K562 (cell line): Measurements from ENCODE around the gene PIAS3. TPM values are rescaled to one million over a fixed set of nuclear protein-coding genes. Genes with fewer than 3 reads are reported as not detected.

Source experiments
- BRCA1 ChIP-seq, 2 experiments: fragments of 450-650 bp in 1 of 2; sonication (generic) in 1 of 2; formaldehyde crosslinking in 1 of 2; IDR thresholded peaks; 2 replicates each; pipeline versions ENCODE4 v1.5.0 to v1.6.1; 2017 to 2020; ENCODE audit warnings: mild to moderate bottlenecking in 1 of 2, missing genetic modification reagents in 1 of 2
- CBFA2T2 ChIP-seq: fragments of 450-650 bp; conservative IDR thresholded peaks from 2 replicates; pipeline ENCODE4 v1.6.1; 2017; ENCODE audit warnings: mild to moderate bottlenecking
- ELK1 ChIP-seq: sonication (generic); formaldehyde crosslinking; IDR thresholded peaks from 2 replicates; pipeline ENCODE4 v1.8.1; 2022; ENCODE audit warnings: missing genetic modification reagents
- IFI16 ChIP-seq: fragments of 250-450 bp; sonication (Bioruptor Pico); IDR thresholded peaks from 2 replicates; pipeline ENCODE4 v2.1.2; 2022; ENCODE audit warnings: mild to moderate bottlenecking, inconsistent platforms
- KDM4B ChIP-seq, 2 experiments: fragments of 450-650 bp in 1 of 2; sonication (generic) in 1 of 2; IDR thresholded peaks; 2 replicates each; pipeline ENCODE4 v1.6.1; 2016 to 2017; ENCODE audit warnings: borderline replicate concordance in 2 of 2, antibody characterized with exemption in 1 of 2, low read depth in 1 of 2, mild to moderate bottlenecking in 1 of 2
- LEF1 ChIP-seq: fragments of 450-650 bp; IDR thresholded peaks from 2 replicates; pipeline ENCODE4 v1.6.1; 2016; ENCODE audit warnings: mild to moderate bottlenecking
- NR1H2 ChIP-seq: sonication (generic); formaldehyde crosslinking; IDR thresholded peaks from 2 replicates; pipeline ENCODE4 v1.4.0; 2020; ENCODE audit warnings: mild to moderate bottlenecking, missing genetic modification reagents
- RB1 ChIP-seq: fragments of 450-650 bp; IDR thresholded peaks from 2 replicates; pipeline ENCODE4 v1.6.1; 2017; ENCODE audit warnings: low read depth, mild to moderate bottlenecking
- TAF15 ChIP-seq: fragments of 200-400 bp; formaldehyde crosslinking; IDR thresholded peaks from 2 replicates; pipeline ENCODE4 v1.6.1; 2017; ENCODE audit warnings: mild to moderate bottlenecking, low read depth, low read length, moderate library complexity
- TBP ChIP-seq: optimal IDR thresholded peaks from 2 replicates; pipeline ENCODE3; 2011; ENCODE audit warnings: low read depth, low read length, improper control_type of control experiment
- ZBTB11 ChIP-seq, 3 experiments: fragments of 200-800 bp in 1 of 3; fragments of 250-450 bp in 1 of 3; fragments of 450-650 bp in 1 of 3; sonication (Bioruptor Pico) in 1 of 3; sonication (Bioruptor generic) in 1 of 3; formaldehyde crosslinking in 1 of 3; IDR thresholded peaks; 2 replicates each; pipeline versions ENCODE4 v1.6.1 to v1.8.0; 2016 to 2022; ENCODE audit warnings: mild to moderate bottlenecking in 2 of 3, missing genetic modification characterization in 2 of 3, missing compliant biosample characterization in 1 of 3, moderate library complexity in 1 of 3
- ZBTB33 ChIP-seq: sonication (generic); formaldehyde crosslinking; IDR thresholded peaks from 2 replicates; pipeline ENCODE4 v1.8.1; 2023; ENCODE audit warnings: mild to moderate bottlenecking, missing genetic modification reagents
- ZFP1 ChIP-seq: fragments of 450-650 bp; formaldehyde crosslinking; IDR thresholded peaks from 2 replicates; pipeline ENCODE4 v1.4.0; 2020; ENCODE audit warnings: mild to moderate bottlenecking, mixed read lengths
- ZNF143 ChIP-seq: sonication (generic); formaldehyde crosslinking; IDR thresholded peaks from 2 replicates; pipeline ENCODE4 v1.9.0; 2022; ENCODE audit warnings: mild to moderate bottlenecking, missing genetic modification reagents
- ZNF277 ChIP-seq: fragments of 250-450 bp; sonication (Bioruptor Pico); IDR thresholded peaks from 2 replicates; pipeline ENCODE4 v1.8.0; 2022; ENCODE audit warnings: inconsistent platforms, mild to moderate bottlenecking, moderate library complexity, borderline replicate concordance
- ZNF3 ChIP-seq: fragments of 250-450 bp; sonication (Bioruptor Pico); IDR thresholded peaks from 2 replicates; pipeline ENCODE4 v1.5.0; 2021; ENCODE audit warnings: mild to moderate bottlenecking, moderate library complexity
- ZNF384 ChIP-seq: IDR thresholded peaks from 2 replicates; pipeline ENCODE4 v1.6.1; 2012; ENCODE audit warnings: low read depth, low read length, improper control_type of control experiment
- ZNF444 ChIP-seq: fragments of 250-450 bp; sonication (Bioruptor Pico); IDR thresholded peaks from 2 replicates; pipeline ENCODE4 v1.4.0; 2020; ENCODE audit warnings: mild to moderate bottlenecking, moderate library complexity
- ZNF695 ChIP-seq: fragments of 450-650 bp; formaldehyde crosslinking; IDR thresholded peaks from 2 replicates; pipeline ENCODE4 v1.4.0; 2020; ENCODE audit warnings: mild to moderate bottlenecking, moderate library complexity
- ZNF766 ChIP-seq: fragments of 200-800 bp; sonication (Bioruptor generic); conservative IDR thresholded peaks from 2 replicates; pipeline ENCODE4 v1.6.1; 2016; ENCODE audit warnings: missing genetic modification characterization, missing compliant biosample characterization
- ZZZ3 ChIP-seq: fragments of 450-650 bp; IDR thresholded peaks from 2 replicates; pipeline ENCODE4 v1.6.1; 2016; ENCODE audit warnings: antibody characterized with exemption, mild to moderate bottlenecking, moderate library complexity
- polyA plus RNA-seq, 8 experiments: library from polyadenylated mRNA; depleted of rRNA in 4 of 8; stranded (reverse) in 5 of 8; unstranded in 3 of 8; fragments of >200 nt; fragmentation: Nextera tagmentation in 2 of 8; fragmentation: Illumina TruSeq in 1 of 8; extraction: Ambion mirVana in 2 of 8; extraction: Trizol in 1 of 8; gene quantifications; 2 replicates each; pipeline versions ENCODE4 v1.2.1 to v1.2.3, GENCODE V29; 2011 to 2014; ENCODE audit warnings: inconsistent platforms in 1 of 8, missing spikeins in 1 of 8
- total RNA-seq, 7 experiments: library from RNA; depleted of rRNA in 6 of 7; stranded (reverse); fragments of >200 nt in 6 of 7; fragmentation: Illumina TruSeq in 2 of 7; extraction: Trizol in 2 of 7; gene quantifications; 2 replicates each; pipeline versions ENCODE4 v1.2.1 to v1.2.3, GENCODE V29; 2011 to 2021; ENCODE audit warnings: low replicate concordance in 1 of 7

PIAS3 gene
- total and polyA plus RNA-seq, 9 of the 15 experiments (the other 6 are each of a cell fraction or from before 2014, with no cell fraction given) = 1.1 to 25.6 (median 7.9) TPM

GRCh38 chr1:145845514-145846161 lies 13.2 kb downstream of the PIAS3 start, which contains the start of gene NUDT17 (continued):
- TF ChIP-seq RB1 (peak; percentile 74), ZNF277 (CRISPR knock-in tag) (no peak), ELK1 (CRISPR knock-in tag) (no peak), ZNF695 (CRISPR knock-in tag) (no peak), ZFP1 (CRISPR knock-in tag) (no peak), BRCA1 (IDR thresholded peaks at IDR 0.05) (no peak), BRCA1 (CRISPR knock-in tag; IDR thresholded peaks at IDR 0.05) (no peak), LEF1 (no peak), KDM4B (IDR thresholded peaks at IDR 0.05; ENCODE audit: borderline replicate concordance in 2 of 2, low read depth in 1 of 2) (no peak), NR1H2 (CRISPR knock-in tag) (no peak), ZNF384 (no peak), ZNF766 (peak; percentile 79; the same call in 1 of the 2 replicates), ZZZ3 (no peak), ZNF3 (no peak), ZNF143 (CRISPR knock-in tag) (no peak), CBFA2T2 (no peak), ZBTB33 (CRISPR knock-in tag) (peak; percentile 45; the same call in 1 of the 2 replicates), TBP (peak; percentile 63), IFI16 (no peak), ZBTB11 (CRISPR knock-in tag; IDR thresholded peaks at IDR 0.05) (peak in 2 of 3 experiments; percentile 45 to 86; a peak in 3 of 6 replicates), TAF15 (0 out of 2 replicates have a peak, but pooled peaks have one; percentile 70), ZNF444 (no peak)
